CD4-positive, alpha-beta T cell treated with Interleukin-17A for 1 hour (primary cell): Measurements from ENCODE around the gene GLYR1.
"Not testable (repeated sequence)": the region's sequence is repeated elsewhere in the genome, so short reads cannot be mapped to it uniquely, and the experiment has no call there.

Experiments used
- DNase-seq: peaks from one replicate; pipeline ENCODE4 v3.0.0-alpha.2; 2020

Gene GLYR1

GRCh38 chr16:4846901-4847773 is at the start of gene GLYR1, which contains the start of gene UBN1:
TSS of gene GLYR1 (minus strand) at chr16:4847288. CDS start at chr16:4847265, 23 bp downstream.
TSS of gene UBN1 (plus strand) at chr16:4847481. CDS start at chr16:4852918, 5,437 bp downstream.
- peak; percentile 98 for DNase-seq

DNA sequence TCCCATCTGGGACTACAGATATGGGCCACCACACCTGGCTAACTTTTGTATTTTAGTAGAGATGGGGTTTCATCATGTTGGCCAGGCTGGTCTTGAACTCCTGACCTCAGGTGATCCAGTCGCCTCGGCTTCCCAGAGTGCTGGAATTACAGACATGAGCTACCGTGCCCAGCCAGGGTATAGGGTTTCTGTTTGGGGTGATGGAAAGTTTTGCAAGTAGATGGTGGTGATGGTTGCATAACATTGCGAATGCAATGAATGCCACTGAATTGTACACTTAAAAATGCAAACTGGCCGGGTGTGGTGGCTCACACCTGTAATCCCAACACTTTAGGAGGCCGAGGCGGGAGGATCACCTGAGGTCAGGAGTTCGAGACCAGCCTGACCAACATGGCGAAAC is 49.7 kb upstream of the GLYR1 start:
- DNase-seq: not testable (repeated sequence)

DNA sequence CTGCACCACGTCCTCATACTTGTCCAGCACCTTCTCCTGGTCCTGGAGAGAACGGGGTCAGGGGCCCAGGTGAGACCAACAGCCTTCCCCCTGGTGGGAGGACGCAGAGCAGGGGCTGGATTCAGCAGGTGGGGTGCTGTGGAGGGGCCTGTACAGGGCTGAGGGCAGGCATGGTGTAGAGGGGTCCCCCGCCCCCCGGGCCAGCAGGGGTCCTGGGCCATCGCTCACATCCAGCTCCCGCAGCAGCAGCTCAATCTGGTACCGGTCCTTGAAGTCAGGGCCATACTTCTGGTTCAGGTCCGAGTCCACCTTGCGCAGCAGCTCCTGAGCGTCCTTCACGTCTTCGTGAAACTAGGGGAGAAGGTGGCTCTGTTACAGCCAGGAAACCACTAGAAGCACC is 48.3 kb upstream of the GLYR1 start:
- DNase-seq: no peak

- DNase-seq: no peak
Measured at GRCh38 chr16:4894276-4895150, 47.4 kb upstream of the GLYR1 start.

DNA sequence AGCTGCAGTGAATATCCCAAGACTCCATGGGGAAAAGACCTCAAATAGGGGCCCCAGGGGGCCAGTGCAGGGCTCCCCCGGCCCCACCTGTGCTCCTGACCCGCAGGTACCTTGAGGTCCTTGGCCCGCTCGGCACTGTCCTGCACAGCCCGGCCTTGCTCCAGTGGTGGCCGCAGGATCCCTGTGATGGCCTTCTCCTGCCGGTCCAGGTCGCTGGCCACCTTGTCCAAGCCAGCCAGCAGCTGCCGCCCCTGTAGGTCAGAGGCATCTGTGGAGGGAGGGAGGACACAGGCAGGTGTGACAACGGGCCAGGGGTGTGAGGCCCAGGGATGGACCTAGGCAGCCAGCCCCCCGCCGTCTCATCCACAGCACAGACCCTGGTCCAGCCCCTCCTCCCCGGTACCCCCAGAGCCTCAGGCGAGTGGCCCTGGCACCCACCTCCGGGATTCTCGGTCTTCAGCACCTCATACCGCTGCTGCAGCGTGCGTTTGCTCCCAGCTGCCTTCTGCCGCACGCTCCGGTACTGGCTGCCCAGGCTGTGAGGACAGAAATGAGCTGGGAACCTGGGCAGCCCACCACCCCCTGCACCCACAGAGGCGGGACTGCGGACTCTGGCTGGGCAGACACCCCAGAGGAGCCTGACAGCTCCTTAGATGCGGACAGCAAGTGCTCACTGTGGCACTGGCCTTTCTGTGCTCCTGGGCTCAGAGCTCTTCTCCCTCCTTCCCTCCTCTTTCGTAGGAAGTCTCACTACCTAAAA is 46.2 kb upstream of the GLYR1 start:
- DNase-seq: no peak

DNA sequence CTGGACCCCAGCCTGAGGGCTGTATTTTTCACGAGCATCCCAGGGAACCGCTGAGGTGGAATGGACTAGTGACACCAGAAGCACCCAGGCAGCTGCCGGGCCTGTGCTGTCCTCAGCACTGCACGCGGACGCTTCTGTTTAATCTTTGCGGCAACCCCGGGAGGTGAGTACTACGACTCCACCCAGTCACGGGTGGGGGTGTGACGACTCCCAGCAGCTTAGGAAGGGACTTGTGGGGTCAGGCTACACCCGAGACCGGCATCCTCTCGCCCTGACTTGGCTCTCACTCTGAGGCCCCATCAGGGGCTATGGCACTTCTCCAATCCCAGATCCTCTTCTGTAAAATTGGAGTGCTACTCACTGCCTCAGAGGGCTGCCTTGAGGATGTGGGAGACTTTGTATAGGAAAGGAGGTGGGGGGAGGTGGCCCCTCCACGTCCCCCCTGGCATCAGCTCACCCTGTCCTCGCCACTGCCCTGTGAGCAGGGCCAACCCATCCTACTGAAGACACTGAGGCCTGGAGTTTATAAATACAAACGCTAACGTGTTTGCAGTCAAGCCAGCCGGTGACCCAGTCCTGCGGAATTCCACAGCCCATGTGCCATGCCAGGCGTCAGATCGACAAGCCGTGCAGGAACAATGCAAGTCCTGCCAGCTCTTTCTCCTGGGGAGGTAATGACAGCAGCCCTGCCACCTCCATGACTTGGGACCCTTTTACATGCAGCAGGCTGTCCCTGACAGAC is 45.4 kb upstream of the GLYR1 start:
- no peak for DNase-seq

DNA sequence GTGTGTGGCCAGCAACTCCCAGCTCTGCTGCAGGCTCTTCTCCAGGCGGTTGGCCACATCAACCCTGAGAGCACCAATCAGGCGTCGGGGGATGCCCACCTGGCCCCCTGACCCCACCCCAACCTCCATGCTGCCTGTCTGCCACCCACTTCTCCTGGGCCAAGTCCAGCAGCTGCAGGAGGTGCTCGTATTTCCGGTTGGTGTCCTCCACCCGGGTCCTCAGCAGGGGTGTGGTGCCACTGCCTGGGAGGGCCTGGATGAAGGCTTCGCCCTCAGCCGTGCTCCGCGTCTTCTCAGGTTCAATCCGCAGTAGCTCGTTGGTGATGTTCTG is 44.8 kb upstream of the GLYR1 start:
- DNase-seq: no peak

GRCh38 chr16:4891097-4891885 is 44.2 kb upstream of the GLYR1 start:
- no peak for DNase-seq

DNA sequence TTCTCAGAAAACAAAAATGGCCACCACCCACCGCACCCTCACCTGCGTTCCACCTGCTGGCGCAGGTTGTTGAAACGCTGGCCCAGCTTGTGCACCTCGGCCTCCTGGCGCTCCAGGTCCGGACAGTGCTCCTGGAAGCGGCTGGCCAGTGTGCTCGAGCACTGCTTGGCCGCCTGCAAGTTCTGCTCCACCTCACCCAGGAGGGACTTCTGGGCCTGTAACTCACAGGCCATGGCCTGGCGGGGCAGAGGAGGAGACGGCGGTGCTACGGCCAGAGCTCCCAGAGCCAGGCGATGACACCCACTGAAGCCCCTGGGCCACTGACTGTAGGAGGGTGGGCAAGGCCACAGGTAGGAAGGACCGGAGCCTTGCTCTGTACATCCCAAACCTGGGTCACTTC is 43.6 kb upstream of the GLYR1 start:
- DNase-seq: no peak

DNA sequence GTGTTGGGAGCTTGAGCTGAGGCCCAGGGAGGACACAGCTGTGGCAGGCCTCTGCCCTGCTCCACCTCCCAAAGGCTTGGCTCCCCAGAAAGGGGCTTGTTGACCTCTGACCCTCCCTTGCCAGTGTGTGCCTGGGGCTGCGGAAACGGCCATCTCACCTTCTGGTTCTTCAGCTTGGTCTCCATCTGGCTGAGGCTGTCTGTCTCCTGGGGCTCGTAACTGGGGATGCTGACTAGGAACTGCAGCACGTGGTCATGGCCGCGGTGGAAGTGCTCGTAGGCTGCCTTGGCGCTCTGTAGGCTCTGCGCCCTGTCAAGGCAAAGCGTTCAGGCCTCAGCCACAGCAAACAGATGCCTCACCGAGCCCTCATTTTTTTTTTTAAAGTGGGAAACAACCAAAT is 42.9 kb upstream of the GLYR1 start:
- DNase-seq: no peak

DNA sequence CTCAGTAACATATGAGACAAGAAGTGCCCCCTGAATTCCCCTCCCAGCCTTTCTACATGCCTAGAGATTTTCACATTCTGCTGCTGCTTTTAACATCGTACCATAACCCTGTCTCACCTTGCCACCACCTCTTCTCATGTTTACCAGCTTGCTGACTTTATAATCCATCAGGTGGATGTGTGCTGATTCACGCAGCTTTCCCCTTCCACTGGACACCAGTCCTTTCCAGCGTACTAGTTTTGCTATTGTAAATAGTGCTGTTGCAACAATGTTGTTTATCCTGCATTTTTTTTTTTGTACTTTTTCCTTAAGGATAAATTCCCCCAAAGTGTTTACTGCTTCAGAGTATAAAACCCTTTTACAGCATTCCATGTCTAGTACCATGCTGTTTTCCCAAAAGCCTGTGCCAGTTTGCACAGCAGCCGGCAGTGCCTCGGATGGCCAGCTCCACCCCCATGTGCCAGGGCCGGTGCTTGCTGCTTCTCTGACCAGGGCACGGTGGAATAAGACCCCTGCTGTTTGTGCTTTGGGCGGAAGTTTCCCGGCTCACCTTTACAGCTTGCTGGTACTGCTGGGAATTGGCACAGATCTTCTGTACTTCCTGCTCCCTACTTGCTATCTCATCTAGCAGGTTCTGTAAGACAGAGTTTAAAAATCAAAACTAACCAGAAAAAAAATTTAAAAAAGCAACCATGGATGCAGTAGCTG is 41.5 kb upstream of the GLYR1 start:
- no peak for DNase-seq

DNA sequence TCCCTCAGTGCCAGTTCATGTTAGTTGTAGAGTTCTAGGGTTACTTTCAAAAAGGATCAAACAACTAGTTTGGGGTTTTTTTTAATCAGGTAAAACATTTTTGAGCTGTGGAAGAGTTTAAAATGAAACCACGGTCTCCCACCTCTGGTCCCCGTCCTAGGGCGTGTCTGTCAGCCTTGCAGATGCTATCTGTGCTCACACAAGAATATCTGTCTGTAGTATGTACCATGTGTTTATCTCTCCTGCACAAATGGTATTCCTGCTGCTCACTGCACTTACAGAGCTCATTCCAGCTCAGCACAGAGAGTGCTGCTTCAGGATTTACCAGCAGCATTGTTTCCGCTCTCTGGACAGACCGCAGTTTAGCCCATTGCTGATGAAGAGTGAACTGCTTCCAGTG is 39.1 kb upstream of the GLYR1 start:
- no peak for DNase-seq

- DNase-seq: no peak
Measured at GRCh38 chr16:4884972-4885874, 38.1 kb upstream of the GLYR1 start.

GRCh38 chr16:4884209-4884608 is 37.1 kb upstream of the GLYR1 start:
- DNase-seq: no peak

DNA sequence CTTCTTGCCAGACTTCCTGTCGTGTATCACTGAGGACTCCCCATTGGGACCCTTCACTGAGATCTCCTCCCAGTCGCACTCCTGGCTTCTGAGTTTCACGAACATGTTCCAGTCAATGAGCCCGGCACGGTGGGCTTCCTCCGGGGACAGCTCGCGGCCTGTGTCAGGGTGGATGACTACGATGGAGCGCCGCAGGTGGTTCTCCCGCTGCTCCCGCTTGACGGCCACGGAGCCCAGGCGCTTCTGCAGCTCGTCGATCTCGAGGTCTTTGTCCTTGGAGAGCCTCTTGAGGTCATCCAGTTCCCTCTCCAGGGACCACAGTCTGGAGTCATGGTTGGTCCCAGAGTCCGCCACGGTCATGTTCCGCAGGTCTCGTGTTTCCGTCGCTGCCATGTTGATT is 36.4 kb upstream of the GLYR1 start:
- no peak for DNase-seq

- DNase-seq: no peak
Measured at GRCh38 chr16:4882633-4883285, 35.7 kb upstream of the GLYR1 start.

- no peak for DNase-seq
Measured at GRCh38 chr16:4882000-4882632, 35.0 kb upstream of the GLYR1 start.

GRCh38 chr16:4880006-4880580 is 33.0 kb upstream of the GLYR1 start:
- DNase-seq: no peak
